Activated B cell treated with CpG ODN at 0.5 μM for 24 hours (primary cell): ENCODE results near the gene PMEPA1. TPM values are rescaled to one million over a fixed set of nuclear protein-coding genes. Genes with fewer than 3 reads are reported as not detected.
A peak's percentile ranks its signal among the peaks of the same experiment; 100 is the strongest.

Experiments
- ATAC-seq: fragments of 200-7000 bp; cut with Tn5 transposase; one replicate; pipeline ENCODE4 v1.10.0; 2021; ENCODE audit warnings: low read depth, mild to moderate bottlenecking, moderate library complexity
- CTCF ChIA-PET: fragments of 350-600 bp; sonication (Branson Sonifier 250); formaldehyde crosslinking; loops from one replicate; lab custom pipeline; 2021; ENCODE audit warnings: antibody characterized with exemption; lab: Charles Lee
- POLR2A ChIA-PET: fragments of 350-600 bp; sonication (Branson Sonifier 250); formaldehyde crosslinking; loops from one replicate; lab custom pipeline; 2021; ENCODE audit warnings: antibody characterized with exemption; lab: Charles Lee
- DNase-seq: peaks from one replicate; pipeline ENCODE4 v3.0.0; 2022
- H3K27ac Mint-ChIP-seq: one replicate; pipeline ENCODE4 v1.8.0; 2020; ENCODE audit warnings: mixed read lengths
- H3K27me3 Mint-ChIP-seq: one replicate; pipeline ENCODE4 v1.8.0; 2021; ENCODE audit warnings: mixed read lengths
- H3K36me3 Mint-ChIP-seq: one replicate; pipeline ENCODE4 v1.8.0; 2021; ENCODE audit warnings: low read depth, mixed read lengths
- H3K4me1 Mint-ChIP-seq: one replicate; pipeline ENCODE4 v1.8.0; 2021; ENCODE audit warnings: mixed read lengths
- H3K4me3 Mint-ChIP-seq: one replicate; pipeline ENCODE4 v1.8.0; 2020; ENCODE audit warnings: mild to moderate bottlenecking, mixed read lengths
- H3K9me3 Mint-ChIP-seq: one replicate; pipeline ENCODE4 v1.8.0; 2020; ENCODE audit warnings: mixed read lengths
- CTCF ChIP-seq: fragments of 200-600 bp; IDR thresholded peaks from one replicate; pipeline ENCODE4 v1.8.0; 2022; ENCODE audit warnings: antibody characterized with exemption, mild to moderate bottlenecking
- intact Hi-C: fragments of 100-400 bp; cut with micrococcal nuclease; formaldehyde crosslinking; loops from one replicate; pipeline ENCODE4 v1.15.1; 2024
- total RNA-seq: library from RNA; stranded (reverse); gene quantifications from 2 replicates; pipeline ENCODE4 v1.2.3, GENCODE V29; 2022

Gene PMEPA1
- total RNA-seq, 1 donor from 2014 or later = 34.8 TPM

DNA sequence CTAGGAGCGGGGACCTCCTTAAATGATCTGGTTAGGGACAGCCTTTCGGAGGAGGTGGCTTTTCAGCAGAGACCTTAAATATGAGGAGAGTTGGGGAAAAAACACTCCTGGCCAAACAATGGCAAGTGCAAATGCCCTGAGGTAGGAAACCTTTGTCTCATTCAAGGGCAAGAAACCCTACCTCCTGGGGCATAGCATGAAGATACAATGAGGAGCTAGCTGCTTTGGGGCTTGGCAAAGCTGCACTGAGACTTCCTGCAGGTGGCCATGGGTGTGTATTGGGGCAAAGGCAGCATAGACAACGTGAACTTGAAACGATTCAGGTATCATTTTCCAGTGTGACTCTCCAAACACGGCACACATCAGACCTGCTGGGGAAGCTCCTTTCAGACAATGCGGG lies 30.7 kb downstream of the PMEPA1 start:
- POLR2A ChIA-PET = interaction anchor here (1.3 to 6.8 kb wide), 7 partner anchors 21 to 1353 kb away, joined by 3 to 189 read pairs (median 43); partner anchors contain the start of genes ATP5F1E, PMEPA1 and ZBP1
- Mint-ChIP-seq H3K9me3 (no peaks in the 10 kb centered on the region), H3K27ac (peak overlapping the region; percentile 94), H3K4me3 (peak overlapping the region; percentile 80), H3K36me3 (peaks cover 2% of the 10 kb centered on the region), H3K27me3 (no peaks in the 10 kb centered on the region), H3K4me1 (peaks cover 97% of the 10 kb centered on the region)
- intact Hi-C loops = no loop called here
- CTCF ChIA-PET = interaction anchor here (1.3 to 5.1 kb wide), 5 partner anchors 20 to 37 kb away, joined by 3 to 64 read pairs (median 27); partner anchors contain the start of gene PMEPA1
- no peak for TF ChIP-seq CTCF
- no peak for DNase-seq
- ATAC-seq = no peak

- DNase-seq = no peak
- intact Hi-C loops = no loop called here
- Mint-ChIP-seq H3K27ac (peak overlapping the region; percentile 94), H3K4me1 (peaks cover 97% of the 10 kb centered on the region), H3K4me3 (peak overlapping the region; percentile 52), H3K27me3 (no peaks in the 10 kb centered on the region), H3K36me3 (peaks cover 2% of the 10 kb centered on the region), H3K9me3 (no peaks in the 10 kb centered on the region)
- ChIA-PET CTCF (interaction anchor here (1.3 kb wide), 1 partner anchor 23 kb away, joined by 3 read pairs; no protein-coding TSS in a partner anchor), POLR2A (no interaction called here)
- ATAC-seq = no peak
- TF ChIP-seq CTCF = no peak
Observed at GRCh38 chr20:57678340-57678739, 31.5 kb downstream of the PMEPA1 start.

- no peak for TF ChIP-seq CTCF
- ChIA-PET POLR2A (no interaction called here), CTCF (no interaction called here)
- ATAC-seq = no peak
- Mint-ChIP-seq H3K4me3 (peak overlapping the region; percentile 19), H3K36me3 (peaks cover 2% of the 10 kb centered on the region), H3K4me1 (peaks cover 96% of the 10 kb centered on the region), H3K27ac (peak overlapping the region; percentile 94), H3K27me3 (no peaks in the 10 kb centered on the region), H3K9me3 (no peaks in the 10 kb centered on the region)
- DNase-seq = no peak
- intact Hi-C loops = no loop called here
Observed at GRCh38 chr20:57677584-57677982, 32.2 kb downstream of the PMEPA1 start.

- DNase-seq (no peak), ATAC-seq (no peak)
- CTCF ChIA-PET = no interaction called here
- Mint-ChIP-seq H3K9me3 (no peaks in the 10 kb centered on the region), H3K4me1 (peaks cover 96% of the 10 kb centered on the region), H3K27ac (no peak overlapping the region), H3K36me3 (peaks cover 2% of the 10 kb centered on the region), H3K4me3 (peak overlapping the region; percentile 54), H3K27me3 (no peaks in the 10 kb centered on the region)
- no peak for TF ChIP-seq CTCF
- intact Hi-C loops = no loop called here
- POLR2A ChIA-PET = interaction anchor here (1.1 to 1.3 kb wide), 2 partner anchors 47 to 58 kb away, joined by 3 to 4 read pairs; no protein-coding TSS in a partner anchor
Observed at GRCh38 chr20:57676589-57677583, 32.9 kb downstream of the PMEPA1 start.

GRCh38 chr20:57675773-57676172 lies 34.0 kb downstream of the PMEPA1 start:
- Mint-ChIP-seq H3K9me3 (no peaks in the 10 kb centered on the region), H3K36me3 (peaks cover 5% of the 10 kb centered on the region), H3K27me3 (no peaks in the 10 kb centered on the region), H3K4me1 (peaks cover 96% of the 10 kb centered on the region), H3K4me3 (no peak overlapping the region), H3K27ac (no peak overlapping the region)
- DNase-seq = no peak
- ChIA-PET CTCF (no interaction called here), POLR2A (interaction anchor here (1.1 to 1.3 kb wide), 3 partner anchors 22 to 57 kb away, joined by 3 to 5 read pairs (median 4); no protein-coding TSS in a partner anchor)
- ATAC-seq = no peak
- no peak for TF ChIP-seq CTCF
- intact Hi-C loops = no loop called here
